Measurements from ENCODE around the gene UROC1. TPM values are rescaled to one million over a fixed set of nuclear protein-coding genes. Genes with fewer than 3 reads are reported as not detected.

The UROC1 gene
- total and polyA plus RNA-seq, 2 experiments from 2014 or later, result not detected

GRCh38 chr3:126493739-126494138 is 23.8 kb downstream of the UROC1 start:
- H3K9me3 Mint-ChIP-seq, result no peaks in the 10 kb centered on the region
- TF ChIP-seq CREB1 (CRISPR knock-in tag; IDR thresholded peaks at IDR 0.05; ENCODE audit: low read depth) (no peak), CTCF (conservative IDR thresholded peaks at IDR 0.05; ENCODE audit: low read depth in 2 of 2) (no peak), POLR2AphosphoS5 (IDR thresholded peaks at IDR 0.05; ENCODE audit: low read depth) (no peak), EZH2 (IDR thresholded peaks at IDR 0.05; ENCODE audit: low read depth, unreplicated experiment) (no peak), ZNF114 (CRISPR knock-in tag; IDR thresholded peaks at IDR 0.05) (no peak), REST (IDR thresholded peaks at IDR 0.05; ENCODE audit: unreplicated experiment) (no peak)

GRCh38 chr3:126493051-126493450 is 24.5 kb downstream of the UROC1 start:
- Histone ChIP-seq H2AFZ (no peak overlapping the region), H3K27ac (ENCODE audit: low read depth) (no peak overlapping the region), H4K20me1 (replicated peaks; ENCODE audit: insufficient read depth) (no peaks in the 10 kb centered on the region), H3K4me3 (no peak overlapping the region), H3K4me1 (ENCODE audit: insufficient read depth) (no peaks in the 10 kb centered on the region), H3K4me2 (no peak overlapping the region), H3K36me3 (ENCODE audit: insufficient read depth) (no peaks in the 10 kb centered on the region), H3K27me3 (ENCODE audit: insufficient read depth) (no peaks in the 10 kb centered on the region), H3K79me2 (replicated peaks; ENCODE audit: insufficient read depth) (no peaks in the 10 kb centered on the region), H3K9me2 (ENCODE audit: insufficient read depth) (no peaks in the 10 kb centered on the region), H3F3A (replicated peaks; ENCODE audit: low read depth) (no peaks in the 10 kb centered on the region)
- Mint-ChIP-seq H3K27me3 (ENCODE audit: insufficient read depth, low read depth, poor library complexity) (peaks cover 15% of the 10 kb centered on the region), H3K36me3 (ENCODE audit: low read depth) (no peaks in the 10 kb centered on the region), H3K9me3 (no peaks in the 10 kb centered on the region), H3K4me3 (no peak overlapping the region), H3K4me1 (peaks cover 13% of the 10 kb centered on the region), H3K27ac (no peak overlapping the region)
- no peak for ATAC-seq
- no peak for DNase-seq (ENCODE audit: low spot score)
- TF ChIP-seq REST (IDR thresholded peaks at IDR 0.05; ENCODE audit: unreplicated experiment) (no peak), CREB1 (CRISPR knock-in tag; IDR thresholded peaks at IDR 0.05; ENCODE audit: low read depth) (no peak), ZNF114 (CRISPR knock-in tag; IDR thresholded peaks at IDR 0.05) (no peak), EZH2 (IDR thresholded peaks at IDR 0.05; ENCODE audit: low read depth, unreplicated experiment) (no peak), EZH2phosphoT487 (IDR thresholded peaks at IDR 0.05; ENCODE audit: unreplicated experiment) (no peak), NANOG (IDR thresholded peaks at IDR 0.05; ENCODE audit: borderline replicate concordance) (no peak), ZNF331 (CRISPR knock-in tag; IDR thresholded peaks at IDR 0.05; ENCODE audit: low read depth) (no peak)

More at GRCh38 chr3:126493739-126494138, 23.8 kb downstream of the UROC1 start:
- no peak for ATAC-seq
- Histone ChIP-seq H3K4me3 (no peak overlapping the region), H3K27ac (ENCODE audit: low read depth) (no peak overlapping the region), H3K27me3 (ENCODE audit: insufficient read depth) (no peaks in the 10 kb centered on the region), H3F3A (replicated peaks; ENCODE audit: low read depth) (no peaks in the 10 kb centered on the region), H3K9me2 (ENCODE audit: insufficient read depth) (no peaks in the 10 kb centered on the region), H3K4me2 (no peak overlapping the region), H3K79me2 (replicated peaks; ENCODE audit: insufficient read depth) (no peaks in the 10 kb centered on the region), H3K36me3 (ENCODE audit: insufficient read depth) (no peaks in the 10 kb centered on the region), H3K4me1 (ENCODE audit: insufficient read depth) (0 out of 2 replicates have a peak, but pooled peaks cover under 1% of the 10 kb centered on the region), H2AFZ (no peak overlapping the region), H4K20me1 (replicated peaks; ENCODE audit: insufficient read depth) (no peaks in the 10 kb centered on the region)
- Mint-ChIP-seq H3K4me3 (no peak overlapping the region), H3K36me3 (ENCODE audit: low read depth) (no peaks in the 10 kb centered on the region), H3K4me1 (peaks cover 16% of the 10 kb centered on the region), H3K27me3 (ENCODE audit: insufficient read depth, low read depth, poor library complexity) (peaks cover 15% of the 10 kb centered on the region), H3K27ac (no peak overlapping the region)
- no peak for DNase-seq (ENCODE audit: low spot score)
